ENCODE measurements around the gene FGF9.

Gene FGF9

DNA sequence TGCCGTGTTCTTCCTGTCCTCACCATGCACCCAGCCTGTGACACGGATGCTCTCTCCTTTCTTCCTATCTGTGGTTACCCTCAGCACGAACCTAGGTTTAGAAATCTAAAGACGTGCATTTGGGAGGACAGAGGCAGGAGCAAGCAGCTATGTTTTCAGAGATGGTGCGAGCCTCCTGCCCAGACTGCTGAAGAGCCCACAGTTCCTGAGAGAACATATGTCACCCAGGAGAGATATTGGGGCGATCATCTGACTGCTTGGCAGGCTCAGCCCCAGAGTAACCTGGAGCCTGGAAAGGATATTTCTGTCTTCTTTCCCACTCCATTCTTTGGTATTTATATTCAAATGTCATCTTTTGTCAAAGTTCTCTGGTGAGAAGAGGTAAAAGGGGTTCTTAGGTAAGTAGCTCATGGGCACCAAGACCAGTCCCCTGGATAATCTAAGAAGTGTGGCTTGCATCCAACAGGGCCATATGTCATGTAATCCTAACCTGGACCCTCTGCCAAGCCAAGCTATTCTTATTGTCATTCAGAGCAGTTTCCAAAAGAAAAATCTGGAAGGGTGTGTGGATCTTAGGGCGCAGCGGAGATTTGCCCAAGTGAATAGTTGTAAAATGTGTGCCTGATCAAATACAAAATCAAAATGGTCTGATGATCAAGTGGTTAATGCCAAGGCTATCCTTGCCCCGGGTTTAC lies 59.5 kb downstream of the FGF9 start:
- Histone ChIP-seq H2AFZ (ENCODE audit: low read depth, low read length) (no peak overlapping the region), H3K9ac (ENCODE audit: low read length) (no peak overlapping the region), H4K20me1 (ENCODE audit: insufficient read depth, low read length) (no peaks in the 10 kb centered on the region), H3K4me3 (ENCODE audit: low read length) (no peak overlapping the region), H3K4me1 (ENCODE audit: low read length) (no peaks in the 10 kb centered on the region), H3K4me2 (ENCODE audit: low read length) (no peak overlapping the region), H3K27ac (ENCODE audit: low read length) (no peak overlapping the region), H3K79me2 (ENCODE audit: low read length) (no peaks in the 10 kb centered on the region), H3K36me3 (replicated peaks; ENCODE audit: low read depth, low read length) (no peaks in the 10 kb centered on the region), H3K27me3 (ENCODE audit: low read depth, low read length) (no peaks in the 10 kb centered on the region), H3K9me3 (ENCODE audit: insufficient read depth, low read length) (0 out of 2 replicates have a peak, but pooled peaks cover 3% of the 10 kb centered on the region)
- no peak for TF ChIP-seq EZH2phosphoT487 (IDR thresholded peaks at IDR 0.05; ENCODE audit: low read depth)
- TF ChIP-seq, protein P1, sequence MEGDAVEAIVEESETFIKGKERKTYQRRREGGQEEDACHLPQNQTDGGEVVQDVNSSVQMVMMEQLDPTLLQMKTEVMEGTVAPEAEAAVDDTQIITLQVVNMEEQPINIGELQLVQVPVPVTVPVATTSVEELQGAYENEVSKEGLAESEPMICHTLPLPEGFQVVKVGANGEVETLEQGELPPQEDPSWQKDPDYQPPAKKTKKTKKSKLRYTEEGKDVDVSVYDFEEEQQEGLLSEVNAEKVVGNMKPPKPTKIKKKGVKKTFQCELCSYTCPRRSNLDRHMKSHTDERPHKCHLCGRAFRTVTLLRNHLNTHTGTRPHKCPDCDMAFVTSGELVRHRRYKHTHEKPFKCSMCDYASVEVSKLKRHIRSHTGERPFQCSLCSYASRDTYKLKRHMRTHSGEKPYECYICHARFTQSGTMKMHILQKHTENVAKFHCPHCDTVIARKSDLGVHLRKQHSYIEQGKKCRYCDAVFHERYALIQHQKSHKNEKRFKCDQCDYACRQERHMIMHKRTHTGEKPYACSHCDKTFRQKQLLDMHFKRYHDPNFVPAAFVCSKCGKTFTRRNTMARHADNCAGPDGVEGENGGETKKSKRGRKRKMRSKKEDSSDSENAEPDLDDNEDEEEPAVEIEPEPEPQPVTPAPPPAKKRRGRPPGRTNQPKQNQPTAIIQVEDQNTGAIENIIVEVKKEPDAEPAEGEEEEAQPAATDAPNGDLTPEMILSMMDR (IDR thresholded peaks at IDR 0.05; ENCODE audit: low read depth, low read length), result no peak

DNA sequence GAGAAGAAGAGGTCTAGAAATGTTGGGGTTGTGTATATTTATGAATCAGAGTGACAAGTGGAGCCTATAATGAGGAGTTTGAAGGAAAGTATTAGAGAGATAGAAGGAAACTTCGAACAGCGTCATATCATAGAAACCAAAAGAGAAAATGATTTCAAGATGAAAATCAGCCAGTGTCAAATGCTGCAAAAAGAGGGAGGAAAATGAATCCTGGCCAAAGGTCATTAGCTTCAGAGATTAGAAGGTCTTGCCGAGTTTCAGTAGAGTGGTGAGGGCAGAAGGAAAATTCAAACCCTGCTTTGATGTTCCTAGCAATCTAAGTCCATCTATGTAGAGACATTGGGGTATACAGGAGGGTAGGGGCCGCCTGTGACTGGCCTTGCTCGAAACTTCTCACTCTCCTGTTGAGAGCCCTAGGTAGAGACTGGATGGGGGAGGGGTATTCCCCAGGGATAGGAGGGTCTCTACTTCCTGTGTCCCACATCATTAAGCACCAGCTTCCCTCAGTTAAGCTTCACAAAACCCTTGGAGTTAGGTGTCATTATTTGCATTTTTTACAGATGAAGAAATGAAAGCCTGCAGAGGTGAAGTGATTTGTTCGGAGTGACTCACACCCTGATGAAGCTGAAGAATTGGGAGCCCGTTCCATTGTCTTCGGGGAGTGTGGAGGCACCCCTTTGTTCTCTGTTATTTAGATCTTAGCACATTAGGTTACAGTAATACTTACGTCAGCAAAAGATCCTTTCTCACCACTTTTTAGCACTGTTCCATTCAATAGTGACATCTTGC lies 62.8 kb downstream of the FGF9 start:
- Histone ChIP-seq H3K4me1 (ENCODE audit: low read length) (no peaks in the 10 kb centered on the region), H3K4me2 (ENCODE audit: low read length) (no peak overlapping the region), H3K9ac (ENCODE audit: low read length) (no peak overlapping the region), H3K79me2 (ENCODE audit: low read length) (no peaks in the 10 kb centered on the region), H3K27ac (ENCODE audit: low read length) (no peak overlapping the region), H2AFZ (ENCODE audit: low read depth, low read length) (no peak overlapping the region), H3K4me3 (ENCODE audit: low read length) (no peak overlapping the region), H4K20me1 (ENCODE audit: insufficient read depth, low read length) (no peaks in the 10 kb centered on the region), H3K9me3 (ENCODE audit: insufficient read depth, low read length) (no peaks in the 10 kb centered on the region), H3K27me3 (ENCODE audit: low read depth, low read length) (0 out of 2 replicates have a peak, but pooled peaks cover 3% of the 10 kb centered on the region), H3K36me3 (replicated peaks; ENCODE audit: low read depth, low read length) (no peaks in the 10 kb centered on the region)
- TF ChIP-seq, protein P1 (IDR thresholded peaks at IDR 0.05; ENCODE audit: low read depth, low read length), result no peak
- TF ChIP-seq EZH2phosphoT487 (IDR thresholded peaks at IDR 0.05; ENCODE audit: low read depth), result no peak

DNA sequence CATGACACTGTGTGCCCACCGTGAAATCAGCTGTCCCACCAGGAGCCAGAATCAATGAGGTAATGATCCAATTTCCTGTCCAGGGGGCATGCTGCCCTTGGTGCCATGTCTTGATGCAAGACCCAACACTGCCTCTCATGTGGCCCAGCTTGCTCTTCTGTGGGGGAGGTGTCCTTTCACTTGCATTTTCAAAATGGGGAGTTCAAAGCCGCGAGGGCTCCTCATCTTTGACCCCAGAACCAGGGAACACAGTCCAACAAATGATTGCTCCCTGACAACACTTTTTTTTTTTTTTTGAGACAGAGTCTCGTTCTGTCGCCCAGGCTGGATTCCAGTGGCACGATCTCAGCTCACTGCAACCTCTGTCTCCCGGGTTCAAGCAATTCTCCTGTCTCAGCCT lies 64.1 kb downstream of the FGF9 start:
- Histone ChIP-seq H3K9me3 (ENCODE audit: insufficient read depth, low read length) (no peaks in the 10 kb centered on the region), H4K20me1 (ENCODE audit: insufficient read depth, low read length) (no peaks in the 10 kb centered on the region)

More for the DNA sequence above, 64.1 kb downstream of the FGF9 start:
- Histone ChIP-seq H3K36me3 (replicated peaks; ENCODE audit: low read depth, low read length) (no peaks in the 10 kb centered on the region), H2AFZ (ENCODE audit: low read depth, low read length) (no peak overlapping the region), H3K27me3 (ENCODE audit: low read depth, low read length) (0 out of 2 replicates have a peak, but pooled peaks cover 6% of the 10 kb centered on the region), H3K4me1 (ENCODE audit: low read length) (no peaks in the 10 kb centered on the region), H3K79me2 (ENCODE audit: low read length) (no peaks in the 10 kb centered on the region), H3K9ac (ENCODE audit: low read length) (no peak overlapping the region), H3K4me2 (ENCODE audit: low read length) (no peak overlapping the region), H3K4me3 (ENCODE audit: low read length) (no peak overlapping the region), H3K27ac (ENCODE audit: low read length) (no peak overlapping the region)
- TF ChIP-seq, protein P1 (IDR thresholded peaks at IDR 0.05; ENCODE audit: low read depth, low read length), result no peak
- no peak for TF ChIP-seq EZH2phosphoT487 (IDR thresholded peaks at IDR 0.05; ENCODE audit: low read depth)

Measured in OCI-LY3 (cell line).